22Rv1 (cell line): Measurements from ENCODE around the gene PITRM1.

Experiments used
- ZFX ChIP-seq: fragments of 450-650 bp; IDR thresholded peaks from 2 replicates; pipeline ENCODE4 v1.6.1; 2017; ENCODE audit warnings: antibody characterized with exemption, borderline replicate concordance
- TF ChIP-seq, protein P1 (sequence below): fragments of 450-650 bp; IDR thresholded peaks from 2 replicates; pipeline ENCODE4 v1.5.1; 2017; ENCODE audit warnings: mild to moderate bottlenecking

DNA sequence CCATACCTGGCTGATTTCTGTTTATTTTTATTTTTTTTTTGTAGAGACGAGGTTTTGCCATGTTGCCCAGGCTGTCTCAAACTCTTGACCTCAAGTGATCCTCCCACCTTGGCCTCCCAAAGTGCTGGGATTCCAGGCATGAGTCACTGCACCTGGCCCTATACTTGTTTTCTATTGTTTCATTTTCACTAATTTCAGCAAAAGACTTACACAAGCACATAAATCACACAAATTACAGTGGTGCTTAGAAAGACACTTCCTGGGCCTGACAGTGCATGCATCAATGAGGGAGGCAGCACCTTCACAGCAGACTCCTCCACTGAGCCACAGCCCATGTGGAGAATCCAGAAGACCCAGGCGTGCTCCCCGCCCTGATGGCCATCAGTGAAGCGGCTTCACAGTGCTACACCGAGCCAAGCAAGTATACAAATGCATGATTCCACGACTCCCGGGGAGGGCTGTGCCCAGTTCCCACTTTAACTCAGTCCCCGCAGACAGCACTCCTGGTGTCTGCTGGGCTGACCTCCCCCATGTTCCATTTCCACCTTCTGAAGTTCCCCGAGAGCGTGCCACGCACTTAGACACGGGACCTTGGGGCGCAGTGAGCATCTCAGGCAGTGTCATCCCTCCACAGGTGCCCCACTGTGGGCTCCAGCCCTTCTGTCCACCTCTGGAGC lies 20.6 kb downstream of the PITRM1 start:
- TF ChIP-seq, protein P1, sequence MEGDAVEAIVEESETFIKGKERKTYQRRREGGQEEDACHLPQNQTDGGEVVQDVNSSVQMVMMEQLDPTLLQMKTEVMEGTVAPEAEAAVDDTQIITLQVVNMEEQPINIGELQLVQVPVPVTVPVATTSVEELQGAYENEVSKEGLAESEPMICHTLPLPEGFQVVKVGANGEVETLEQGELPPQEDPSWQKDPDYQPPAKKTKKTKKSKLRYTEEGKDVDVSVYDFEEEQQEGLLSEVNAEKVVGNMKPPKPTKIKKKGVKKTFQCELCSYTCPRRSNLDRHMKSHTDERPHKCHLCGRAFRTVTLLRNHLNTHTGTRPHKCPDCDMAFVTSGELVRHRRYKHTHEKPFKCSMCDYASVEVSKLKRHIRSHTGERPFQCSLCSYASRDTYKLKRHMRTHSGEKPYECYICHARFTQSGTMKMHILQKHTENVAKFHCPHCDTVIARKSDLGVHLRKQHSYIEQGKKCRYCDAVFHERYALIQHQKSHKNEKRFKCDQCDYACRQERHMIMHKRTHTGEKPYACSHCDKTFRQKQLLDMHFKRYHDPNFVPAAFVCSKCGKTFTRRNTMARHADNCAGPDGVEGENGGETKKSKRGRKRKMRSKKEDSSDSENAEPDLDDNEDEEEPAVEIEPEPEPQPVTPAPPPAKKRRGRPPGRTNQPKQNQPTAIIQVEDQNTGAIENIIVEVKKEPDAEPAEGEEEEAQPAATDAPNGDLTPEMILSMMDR, result no peak
- no peak for TF ChIP-seq ZFX
